ENCODE measurements around the gene MCTP2.
"Not testable (repeated sequence)": the region's sequence is repeated elsewhere in the genome, so short reads cannot be mapped to it uniquely, and the experiment has no call there.

Gene MCTP2

GRCh38 chr15:94470492-94470891 lies 239.1 kb downstream of the MCTP2 start:
- no peak for DNase-seq

GRCh38 chr15:94476686-94477085 lies 245.3 kb downstream of the MCTP2 start:
- DNase-seq, result no peak

GRCh38 chr15:94477913-94478553 lies 246.7 kb downstream of the MCTP2 start:
- no peak for DNase-seq

GRCh38 chr15:94478763-94479162 lies 247.4 kb downstream of the MCTP2 start:
- DNase-seq, result no peak

GRCh38 chr15:94480289-94480834 lies 249.0 kb downstream of the MCTP2 start:
- no peak for DNase-seq

- no peak for DNase-seq
Measured at GRCh38 chr15:94485148-94485719, 253.9 kb downstream of the MCTP2 start.

GRCh38 chr15:94487635-94488034 lies 256.3 kb downstream of the MCTP2 start:
- no peak for DNase-seq

GRCh38 chr15:94493176-94493575 lies 261.8 kb downstream of the MCTP2 start:
- no peak for DNase-seq

- not testable (repeated sequence) for DNase-seq
Measured at GRCh38 chr15:94493586-94493985, 262.2 kb downstream of the MCTP2 start.

- no peak for DNase-seq
Measured at GRCh38 chr15:94494732-94495131, 263.4 kb downstream of the MCTP2 start.

GRCh38 chr15:94503293-94503692 lies 271.9 kb downstream of the MCTP2 start:
- DNase-seq, result no peak

- no peak for DNase-seq
Measured at GRCh38 chr15:94509259-94509658, 277.9 kb downstream of the MCTP2 start.

- DNase-seq, result no peak
Measured at GRCh38 chr15:94522125-94522524, 290.8 kb downstream of the MCTP2 start.

- DNase-seq, result no peak
Measured at GRCh38 chr15:94523873-94524272, 292.5 kb downstream of the MCTP2 start.

- no peak for DNase-seq
Measured at GRCh38 chr15:94524565-94524964, 293.2 kb downstream of the MCTP2 start.

- no peak for DNase-seq
Measured at GRCh38 chr15:94526071-94526689, 294.8 kb downstream of the MCTP2 start.

GRCh38 chr15:94532226-94532625 lies 300.9 kb downstream of the MCTP2 start:
- DNase-seq, result no peak

Measured in CD4-positive, alpha-beta T cell treated with Interleukin-15 for 1 hour (primary cell).